GM23338 (cell line): Measurements from ENCODE around the gene FBLN5. TPM values are rescaled to one million over a fixed set of nuclear protein-coding genes. Genes with fewer than 3 reads are reported as not detected.

Experiments used
- ATAC-seq: fragments of 200-7000 bp; cut with Tn5 transposase; 3 replicates; pipeline ENCODE4 v1.9.1; 2020
- DNase-seq: peaks from one replicate; pipeline ENCODE4 v3.0.0-alpha.2; 2015; ENCODE audit warnings: low spot score
- H2AFZ ChIP-seq: fragments of 200-600 bp; sonication (generic); 2 replicates; pipeline ENCODE4 v1.8.0; 2016; ENCODE audit warnings: antibody characterized with exemption, mild to moderate bottlenecking, moderate library complexity
- H3F3A ChIP-seq: fragments of 200-600 bp; sonication (generic); replicated peaks from 2 replicates; pipeline ENCODE4 v1.8.0; 2017; ENCODE audit warnings: antibody characterized with exemption, mixed run types, low read depth
- H3K27ac ChIP-seq: fragments of 200-600 bp; sonication (generic); 2 replicates; pipeline ENCODE4 v1.6.1; 2016; ENCODE audit warnings: low read depth
- H3K27me3 ChIP-seq: fragments of 200-600 bp; sonication (generic); 2 replicates; pipeline ENCODE4 v1.8.0; 2016; ENCODE audit warnings: mild to moderate bottlenecking, mixed run types, moderate library complexity; ENCODE audit not compliant: insufficient read depth
- H3K36me3 ChIP-seq: fragments of 200-600 bp; sonication (generic); 2 replicates; pipeline ENCODE4 v1.8.0; 2016; ENCODE audit warnings: mild to moderate bottlenecking; ENCODE audit not compliant: insufficient read depth
- H3K4me1 ChIP-seq: fragments of 200-600 bp; sonication (generic); 2 replicates; pipeline ENCODE4 v1.8.0; 2016; ENCODE audit warnings: mild to moderate bottlenecking, moderate library complexity; ENCODE audit not compliant: insufficient read depth
- H3K4me2 ChIP-seq: fragments of 200-600 bp; sonication (generic); 2 replicates; pipeline ENCODE4 v1.7.1; 2017; ENCODE audit warnings: mixed run types
- H3K4me3 ChIP-seq: fragments of 200-600 bp; sonication (generic); 2 replicates; pipeline ENCODE4 v1.6.1; 2016; ENCODE audit warnings: mixed run types
- H3K79me2 ChIP-seq: fragments of 200-600 bp; sonication (generic); replicated peaks from 2 replicates; pipeline ENCODE4 v1.8.0; 2017; ENCODE audit warnings: mild to moderate bottlenecking; ENCODE audit not compliant: insufficient read depth
- H3K9me2 ChIP-seq: fragments of 200-600 bp; sonication (generic); 2 replicates; pipeline ENCODE4 v1.8.0; 2017; ENCODE audit not compliant: insufficient read depth
- H4K20me1 ChIP-seq: fragments of 200-600 bp; sonication (generic); replicated peaks from 2 replicates; pipeline ENCODE4 v1.8.0; 2017; ENCODE audit warnings: mild to moderate bottlenecking; ENCODE audit not compliant: insufficient read depth
- H3K27ac Mint-ChIP-seq: 2 replicates; pipeline ENCODE4 v1.8.0; 2020; ENCODE audit warnings: inconsistent platforms, mild to moderate bottlenecking, moderate library complexity, mixed read lengths
- H3K27me3 Mint-ChIP-seq: 3 replicates; pipeline ENCODE4 v1.8.0; 2022; ENCODE audit warnings: low read depth, mild to moderate bottlenecking, moderate library complexity, mixed read lengths, inconsistent platforms; ENCODE audit not compliant: insufficient read depth, poor library complexity
- H3K36me3 Mint-ChIP-seq: 3 replicates; pipeline ENCODE4 v1.8.0; 2021; ENCODE audit warnings: low read depth, mild to moderate bottlenecking, inconsistent platforms, moderate library complexity, mixed read lengths
- H3K4me1 Mint-ChIP-seq: 3 replicates; pipeline ENCODE4 v1.8.0; 2020; ENCODE audit warnings: mild to moderate bottlenecking, inconsistent platforms, mixed read lengths
- H3K4me3 Mint-ChIP-seq: 3 replicates; pipeline ENCODE4 v1.8.0; 2021; ENCODE audit warnings: moderate library complexity, mild to moderate bottlenecking, inconsistent platforms, mixed read lengths
- H3K9me3 Mint-ChIP-seq: 3 replicates; pipeline ENCODE4 v1.8.0; 2020; ENCODE audit warnings: moderate library complexity, mild to moderate bottlenecking, inconsistent platforms, mixed read lengths
- CREB1 ChIP-seq: fragments of 250-450 bp; sonication (Bioruptor Pico); IDR thresholded peaks from 2 replicates; pipeline ENCODE4 v1.5.0; 2020; ENCODE audit warnings: low read depth, mild to moderate bottlenecking, moderate library complexity
- EZH2 ChIP-seq: fragments of 200-600 bp; sonication (generic); IDR thresholded peaks from one replicate; pipeline ENCODE4 v1.8.0; 2017; ENCODE audit warnings: antibody characterized with exemption, mild to moderate bottlenecking, low read depth; ENCODE audit not compliant: unreplicated experiment
- EZH2phosphoT487 ChIP-seq: fragments of 200-600 bp; sonication (generic); IDR thresholded peaks from one replicate; pipeline ENCODE4 v1.8.1; 2018; ENCODE audit warnings: antibody characterized with exemption; ENCODE audit not compliant: unreplicated experiment
- JUNB ChIP-seq: IDR thresholded peaks from one replicate; pipeline ENCODE4 v1.6.1; 2016; ENCODE audit warnings: antibody characterized with exemption; ENCODE audit not compliant: unreplicated experiment
- NANOG ChIP-seq: IDR thresholded peaks from 2 replicates; pipeline ENCODE4 v1.6.1; 2016; ENCODE audit warnings: antibody characterized with exemption, borderline replicate concordance
- POLR2AphosphoS5 ChIP-seq: IDR thresholded peaks from 2 replicates; pipeline ENCODE4 v1.6.1; 2016; ENCODE audit warnings: antibody characterized with exemption, low read depth
- STAT1 ChIP-seq: IDR thresholded peaks from one replicate; pipeline ENCODE4 v1.6.1; 2016; ENCODE audit warnings: antibody characterized with exemption; ENCODE audit not compliant: unreplicated experiment
- ZNF114 ChIP-seq: fragments of 250-450 bp; sonication (Bioruptor Pico); IDR thresholded peaks from 2 replicates; pipeline ENCODE4 v1.5.0; 2020; ENCODE audit warnings: mild to moderate bottlenecking, moderate library complexity
- ZNF331 ChIP-seq: fragments of 250-450 bp; sonication (Bioruptor Pico); IDR thresholded peaks from 2 replicates; pipeline ENCODE4 v1.5.0; 2020; ENCODE audit warnings: low read depth, mild to moderate bottlenecking, moderate library complexity
- polyA plus RNA-seq: library from polyadenylated mRNA; unstranded; fragments of >200 nt; fragmentation: Nextera tagmentation; extraction: Ambion mirVana; gene quantifications from 2 replicates; pipeline ENCODE4 v1.2.1, GENCODE V29; 2016
- total RNA-seq: library from RNA; depleted of rRNA; stranded (reverse); fragments of >200 nt; shearing (Covaris generic); gene quantifications from 2 replicates; pipeline ENCODE4 v1.2.3, GENCODE V29; 2014
- TF ChIP-seq, protein P1 (sequence below), 2 experiments: fragments of 200-600 bp in 1 of 2; sonication (generic) in 1 of 2; conservative IDR thresholded peaks; 2 replicates each; pipeline versions ENCODE4 v1.5.1 to v1.6.1; 2016 to 2017; ENCODE audit warnings: antibody characterized with exemption in 2 of 2, low read depth in 2 of 2, mild to moderate bottlenecking in 2 of 2, moderate library complexity in 1 of 2
- TF ChIP-seq, protein P2 (sequence below): IDR thresholded peaks from one replicate; pipeline ENCODE4 v1.6.1; 2018; ENCODE audit warnings: antibody characterized with exemption; ENCODE audit not compliant: unreplicated experiment
- TF ChIP-seq, protein P3 (sequence below): fragments of 250-450 bp; sonication (Bioruptor Pico); IDR thresholded peaks from 2 replicates; pipeline ENCODE4 v1.5.0; 2020; ENCODE audit warnings: mild to moderate bottlenecking, moderate library complexity
- TF ChIP-seq, protein P4 (sequence below): IDR thresholded peaks from 2 replicates; pipeline ENCODE4 v1.6.1; 2016; ENCODE audit warnings: antibody characterized with exemption

The FBLN5 gene
- total and polyA plus RNA-seq, 2 experiments from 2014 or later, result 4.3 to 4.9 TPM

GRCh38 chr14:91927800-91928199 is 19.7 kb downstream of the FBLN5 start:
- Histone ChIP-seq H3K4me2 (no peak overlapping the region), H3K79me2 (no peaks in the 10 kb centered on the region), H4K20me1 (no peaks in the 10 kb centered on the region), H3K4me1 (0 out of 2 replicates have a peak, but pooled peaks cover 5% of the 10 kb centered on the region), H3K9me2 (no peaks in the 10 kb centered on the region), H3K36me3 (no peaks in the 10 kb centered on the region), H3F3A (no peaks in the 10 kb centered on the region), H3K27me3 (no peaks in the 10 kb centered on the region), H3K27ac (no peak overlapping the region), H2AFZ (no peak overlapping the region), H3K4me3 (no peak overlapping the region)
- no peak overlapping the region for H3K4me3 Mint-ChIP-seq
- TF ChIP-seq, protein P1, sequence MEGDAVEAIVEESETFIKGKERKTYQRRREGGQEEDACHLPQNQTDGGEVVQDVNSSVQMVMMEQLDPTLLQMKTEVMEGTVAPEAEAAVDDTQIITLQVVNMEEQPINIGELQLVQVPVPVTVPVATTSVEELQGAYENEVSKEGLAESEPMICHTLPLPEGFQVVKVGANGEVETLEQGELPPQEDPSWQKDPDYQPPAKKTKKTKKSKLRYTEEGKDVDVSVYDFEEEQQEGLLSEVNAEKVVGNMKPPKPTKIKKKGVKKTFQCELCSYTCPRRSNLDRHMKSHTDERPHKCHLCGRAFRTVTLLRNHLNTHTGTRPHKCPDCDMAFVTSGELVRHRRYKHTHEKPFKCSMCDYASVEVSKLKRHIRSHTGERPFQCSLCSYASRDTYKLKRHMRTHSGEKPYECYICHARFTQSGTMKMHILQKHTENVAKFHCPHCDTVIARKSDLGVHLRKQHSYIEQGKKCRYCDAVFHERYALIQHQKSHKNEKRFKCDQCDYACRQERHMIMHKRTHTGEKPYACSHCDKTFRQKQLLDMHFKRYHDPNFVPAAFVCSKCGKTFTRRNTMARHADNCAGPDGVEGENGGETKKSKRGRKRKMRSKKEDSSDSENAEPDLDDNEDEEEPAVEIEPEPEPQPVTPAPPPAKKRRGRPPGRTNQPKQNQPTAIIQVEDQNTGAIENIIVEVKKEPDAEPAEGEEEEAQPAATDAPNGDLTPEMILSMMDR (conservative IDR thresholded peaks at IDR 0.05; ENCODE audit: low read depth in 2 of 2), result no peak
- TF ChIP-seq NANOG (no peak), ZNF114 (no peak), JUNB (no peak), ZNF331 (CRISPR knock-in tag) (no peak), CREB1 (CRISPR knock-in tag) (no peak), POLR2AphosphoS5 (no peak), EZH2phosphoT487 (no peak), STAT1 (no peak), EZH2 (no peak)
- TF ChIP-seq, protein P2, sequence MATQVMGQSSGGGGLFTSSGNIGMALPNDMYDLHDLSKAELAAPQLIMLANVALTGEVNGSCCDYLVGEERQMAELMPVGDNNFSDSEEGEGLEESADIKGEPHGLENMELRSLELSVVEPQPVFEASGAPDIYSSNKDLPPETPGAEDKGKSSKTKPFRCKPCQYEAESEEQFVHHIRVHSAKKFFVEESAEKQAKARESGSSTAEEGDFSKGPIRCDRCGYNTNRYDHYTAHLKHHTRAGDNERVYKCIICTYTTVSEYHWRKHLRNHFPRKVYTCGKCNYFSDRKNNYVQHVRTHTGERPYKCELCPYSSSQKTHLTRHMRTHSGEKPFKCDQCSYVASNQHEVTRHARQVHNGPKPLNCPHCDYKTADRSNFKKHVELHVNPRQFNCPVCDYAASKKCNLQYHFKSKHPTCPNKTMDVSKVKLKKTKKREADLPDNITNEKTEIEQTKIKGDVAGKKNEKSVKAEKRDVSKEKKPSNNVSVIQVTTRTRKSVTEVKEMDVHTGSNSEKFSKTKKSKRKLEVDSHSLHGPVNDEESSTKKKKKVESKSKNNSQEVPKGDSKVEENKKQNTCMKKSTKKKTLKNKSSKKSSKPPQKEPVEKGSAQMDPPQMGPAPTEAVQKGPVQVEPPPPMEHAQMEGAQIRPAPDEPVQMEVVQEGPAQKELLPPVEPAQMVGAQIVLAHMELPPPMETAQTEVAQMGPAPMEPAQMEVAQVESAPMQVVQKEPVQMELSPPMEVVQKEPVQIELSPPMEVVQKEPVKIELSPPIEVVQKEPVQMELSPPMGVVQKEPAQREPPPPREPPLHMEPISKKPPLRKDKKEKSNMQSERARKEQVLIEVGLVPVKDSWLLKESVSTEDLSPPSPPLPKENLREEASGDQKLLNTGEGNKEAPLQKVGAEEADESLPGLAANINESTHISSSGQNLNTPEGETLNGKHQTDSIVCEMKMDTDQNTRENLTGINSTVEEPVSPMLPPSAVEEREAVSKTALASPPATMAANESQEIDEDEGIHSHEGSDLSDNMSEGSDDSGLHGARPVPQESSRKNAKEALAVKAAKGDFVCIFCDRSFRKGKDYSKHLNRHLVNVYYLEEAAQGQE, result no peak
- TF ChIP-seq, protein P3, sequence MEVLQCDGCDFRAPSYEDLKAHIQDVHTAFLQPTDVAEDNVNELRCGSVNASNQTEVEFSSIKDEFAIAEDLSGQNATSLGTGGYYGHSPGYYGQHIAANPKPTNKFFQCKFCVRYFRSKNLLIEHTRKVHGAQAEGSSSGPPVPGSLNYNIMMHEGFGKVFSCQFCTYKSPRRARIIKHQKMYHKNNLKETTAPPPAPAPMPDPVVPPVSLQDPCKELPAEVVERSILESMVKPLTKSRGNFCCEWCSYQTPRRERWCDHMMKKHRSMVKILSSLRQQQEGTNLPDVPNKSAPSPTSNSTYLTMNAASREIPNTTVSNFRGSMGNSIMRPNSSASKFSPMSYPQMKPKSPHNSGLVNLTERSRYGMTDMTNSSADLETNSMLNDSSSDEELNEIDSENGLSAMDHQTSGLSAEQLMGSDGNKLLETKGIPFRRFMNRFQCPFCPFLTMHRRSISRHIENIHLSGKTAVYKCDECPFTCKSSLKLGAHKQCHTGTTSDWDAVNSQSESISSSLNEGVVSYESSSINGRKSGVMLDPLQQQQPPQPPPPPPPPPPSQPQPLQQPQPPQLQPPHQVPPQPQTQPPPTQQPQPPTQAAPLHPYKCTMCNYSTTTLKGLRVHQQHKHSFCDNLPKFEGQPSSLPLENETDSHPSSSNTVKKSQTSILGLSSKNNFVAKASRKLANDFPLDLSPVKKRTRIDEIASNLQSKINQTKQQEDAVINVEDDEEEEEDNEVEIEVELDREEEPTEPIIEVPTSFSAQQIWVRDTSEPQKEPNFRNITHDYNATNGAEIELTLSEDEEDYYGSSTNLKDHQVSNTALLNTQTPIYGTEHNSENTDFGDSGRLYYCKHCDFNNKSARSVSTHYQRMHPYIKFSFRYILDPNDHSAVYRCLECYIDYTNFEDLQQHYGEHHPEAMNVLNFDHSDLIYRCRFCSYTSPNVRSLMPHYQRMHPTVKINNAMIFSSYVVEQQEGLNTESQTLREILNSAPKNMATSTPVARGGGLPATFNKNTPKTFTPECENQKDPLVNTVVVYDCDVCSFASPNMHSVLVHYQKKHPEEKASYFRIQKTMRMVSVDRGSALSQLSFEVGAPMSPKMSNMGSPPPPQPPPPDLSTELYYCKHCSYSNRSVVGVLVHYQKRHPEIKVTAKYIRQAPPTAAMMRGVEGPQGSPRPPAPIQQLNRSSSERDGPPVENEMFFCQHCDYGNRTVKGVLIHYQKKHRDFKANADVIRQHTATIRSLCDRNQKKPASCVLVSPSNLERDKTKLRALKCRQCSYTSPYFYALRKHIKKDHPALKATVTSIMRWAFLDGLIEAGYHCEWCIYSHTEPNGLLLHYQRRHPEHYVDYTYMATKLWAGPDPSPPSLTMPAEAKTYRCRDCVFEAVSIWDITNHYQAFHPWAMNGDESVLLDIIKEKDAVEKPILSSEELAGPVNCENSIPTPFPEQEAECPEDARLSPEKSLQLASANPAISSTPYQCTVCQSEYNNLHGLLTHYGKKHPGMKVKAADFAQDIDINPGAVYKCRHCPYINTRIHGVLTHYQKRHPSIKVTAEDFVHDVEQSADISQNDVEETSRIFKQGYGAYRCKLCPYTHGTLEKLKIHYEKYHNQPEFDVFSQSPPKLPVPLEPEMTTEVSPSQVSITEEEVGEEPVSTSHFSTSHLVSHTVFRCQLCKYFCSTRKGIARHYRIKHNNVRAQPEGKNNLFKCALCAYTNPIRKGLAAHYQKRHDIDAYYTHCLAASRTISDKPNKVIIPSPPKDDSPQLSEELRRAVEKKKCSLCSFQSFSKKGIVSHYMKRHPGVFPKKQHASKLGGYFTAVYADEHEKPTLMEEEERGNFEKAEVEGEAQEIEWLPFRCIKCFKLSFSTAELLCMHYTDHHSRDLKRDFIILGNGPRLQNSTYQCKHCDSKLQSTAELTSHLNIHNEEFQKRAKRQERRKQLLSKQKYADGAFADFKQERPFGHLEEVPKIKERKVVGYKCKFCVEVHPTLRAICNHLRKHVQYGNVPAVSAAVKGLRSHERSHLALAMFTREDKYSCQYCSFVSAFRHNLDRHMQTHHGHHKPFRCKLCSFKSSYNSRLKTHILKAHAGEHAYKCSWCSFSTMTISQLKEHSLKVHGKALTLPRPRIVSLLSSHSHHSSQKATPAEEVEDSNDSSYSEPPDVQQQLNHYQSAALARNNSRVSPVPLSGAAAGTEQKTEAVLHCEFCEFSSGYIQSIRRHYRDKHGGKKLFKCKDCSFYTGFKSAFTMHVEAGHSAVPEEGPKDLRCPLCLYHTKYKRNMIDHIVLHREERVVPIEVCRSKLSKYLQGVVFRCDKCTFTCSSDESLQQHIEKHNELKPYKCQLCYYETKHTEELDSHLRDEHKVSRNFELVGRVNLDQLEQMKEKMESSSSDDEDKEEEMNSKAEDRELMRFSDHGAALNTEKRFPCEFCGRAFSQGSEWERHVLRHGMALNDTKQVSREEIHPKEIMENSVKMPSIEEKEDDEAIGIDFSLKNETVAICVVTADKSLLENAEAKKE (CRISPR knock-in tag), result no peak
- TF ChIP-seq, protein P4, sequence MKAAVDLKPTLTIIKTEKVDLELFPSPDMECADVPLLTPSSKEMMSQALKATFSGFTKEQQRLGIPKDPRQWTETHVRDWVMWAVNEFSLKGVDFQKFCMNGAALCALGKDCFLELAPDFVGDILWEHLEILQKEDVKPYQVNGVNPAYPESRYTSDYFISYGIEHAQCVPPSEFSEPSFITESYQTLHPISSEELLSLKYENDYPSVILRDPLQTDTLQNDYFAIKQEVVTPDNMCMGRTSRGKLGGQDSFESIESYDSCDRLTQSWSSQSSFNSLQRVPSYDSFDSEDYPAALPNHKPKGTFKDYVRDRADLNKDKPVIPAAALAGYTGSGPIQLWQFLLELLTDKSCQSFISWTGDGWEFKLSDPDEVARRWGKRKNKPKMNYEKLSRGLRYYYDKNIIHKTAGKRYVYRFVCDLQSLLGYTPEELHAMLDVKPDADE, result no peak
- ATAC-seq (no peak), DNase-seq (no peak)
- H3K4me1 Mint-ChIP-seq, result peaks cover 12% of the 10 kb centered on the region; the same call in 2 of the 3 replicates
- H3K36me3 Mint-ChIP-seq, result no peaks in the 10 kb centered on the region
- H3K27ac Mint-ChIP-seq, result no peak overlapping the region
- H3K27me3 Mint-ChIP-seq, result no peaks in the 10 kb centered on the region
- no peaks in the 10 kb centered on the region for H3K9me3 Mint-ChIP-seq
